GM23248 (cell line): ENCODE results near the gene BICC1.

ENCODE experiments used
- EZH2 ChIP-seq: fragments of 200-600 bp; sonication (generic); IDR thresholded peaks from 2 replicates; pipeline ENCODE4 v1.6.1; 2018; ENCODE audit warnings: antibody characterized with exemption, mild to moderate bottlenecking; ENCODE audit not compliant: insufficient read depth, poor library complexity, severe bottlenecking
- EZH2phosphoT487 ChIP-seq: fragments of 200-600 bp; sonication (generic); IDR thresholded peaks from 2 replicates; pipeline ENCODE4 v1.6.1; 2018; ENCODE audit warnings: antibody characterized with exemption, moderate library complexity, mild to moderate bottlenecking, low read depth; ENCODE audit not compliant: insufficient read depth

- TF ChIP-seq EZH2 = no peak
- no peak for TF ChIP-seq EZH2phosphoT487
Observed at GRCh38 chr10:58859526-58859925, 346.9 kb downstream of the BICC1 start.
